SKM-1 treated with dmso at 0.1 percent for 144 hours (cell line): ENCODE measurements around the gene IFIT1.
"Not testable (repeated sequence)": the region's sequence is repeated elsewhere in the genome, so short reads cannot be mapped to it uniquely, and the experiment has no call there.

Experiments
- DNase-seq: peaks from one replicate; lab custom pipeline; 2025; ENCODE audit not compliant: unreplicated experiment; lab: John Stamatoyannopoulos, UW

The IFIT1 gene

GRCh38 chr10:89427629-89428028 is 35.2 kb downstream of the IFIT1 start:
- DNase-seq, result no peak

- no peak for DNase-seq
Measured at GRCh38 chr10:89428877-89429276, 36.5 kb downstream of the IFIT1 start.

DNA sequence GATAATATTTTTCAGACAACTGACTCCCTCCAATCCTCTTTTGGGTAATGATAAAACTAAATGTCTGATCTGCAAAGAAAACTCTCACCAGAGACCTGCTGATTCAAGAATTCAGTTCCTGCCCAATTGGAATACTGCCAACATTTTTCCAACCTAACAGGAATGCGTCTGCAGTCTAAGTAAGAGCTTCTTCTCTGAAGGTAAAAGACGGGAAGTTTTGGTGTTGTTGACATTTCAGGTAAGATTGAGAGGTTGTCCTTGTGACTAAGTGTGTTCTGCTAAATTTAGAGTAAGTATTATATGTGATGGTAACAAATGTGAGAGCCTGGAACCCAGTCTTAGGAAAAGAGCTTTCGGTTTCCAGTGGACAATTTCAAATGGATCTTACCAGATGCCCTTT is 39.6 kb downstream of the IFIT1 start:
- DNase-seq, result no peak

DNA sequence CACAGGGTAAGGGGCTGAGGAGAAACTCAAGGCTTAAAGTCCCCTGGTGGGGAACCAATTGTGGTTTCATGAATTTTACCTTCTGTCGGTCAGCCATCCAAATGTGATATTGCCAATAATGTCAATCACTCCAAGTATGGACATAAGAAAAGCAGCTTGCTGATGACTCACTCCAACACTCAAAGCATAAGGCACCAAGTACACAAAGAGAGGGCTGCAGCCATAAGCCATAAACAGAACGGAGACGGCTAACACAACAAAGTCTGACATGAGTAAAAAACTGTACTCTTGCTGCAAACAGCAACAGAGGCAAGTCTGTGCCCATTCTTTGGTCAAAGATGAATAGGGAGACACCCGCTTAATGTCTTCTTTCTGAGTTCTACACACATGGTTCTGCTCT is 46.1 kb downstream of the IFIT1 start:
- DNase-seq, result no peak

- DNase-seq, result no peak
Measured at GRCh38 chr10:89440226-89441009, 48.0 kb downstream of the IFIT1 start.

DNA sequence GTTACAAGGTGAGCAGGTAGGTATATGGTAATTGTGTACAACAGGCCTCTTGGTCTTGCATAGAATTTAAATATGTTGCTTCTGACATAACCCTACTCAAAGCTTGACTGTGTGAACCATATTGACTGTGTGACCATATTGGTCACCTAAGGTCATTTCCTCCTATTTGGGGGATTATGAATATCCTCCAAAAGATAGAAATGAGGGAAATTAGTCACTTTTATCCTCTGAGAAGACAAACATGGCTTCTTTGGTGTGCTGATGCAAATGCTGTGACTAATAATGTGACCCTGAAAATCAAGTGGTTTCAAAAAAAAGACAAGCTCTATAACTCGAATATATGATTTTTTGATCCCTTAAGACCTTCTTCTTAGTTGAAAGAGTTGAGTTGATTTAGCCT is 49.9 kb downstream of the IFIT1 start:
- no peak for DNase-seq

DNA sequence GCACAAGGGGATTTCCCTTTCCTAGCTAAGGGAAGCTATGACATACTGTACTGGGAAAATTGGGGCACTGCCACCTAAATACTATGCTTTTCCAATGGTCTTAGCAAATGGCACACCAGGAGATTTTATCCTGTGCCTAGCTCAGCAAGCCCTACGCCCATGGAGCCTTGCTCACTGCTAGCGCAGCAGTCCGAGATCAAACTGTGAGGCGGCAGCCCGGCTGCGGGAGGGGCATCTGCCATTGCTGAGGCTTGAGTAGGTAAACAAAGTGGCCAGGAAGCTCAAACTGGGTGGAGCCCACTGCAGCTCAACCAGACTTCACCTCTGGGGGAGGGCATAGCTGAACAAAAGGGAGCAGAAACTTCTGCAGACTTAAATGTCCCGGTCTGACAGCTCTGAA is 52.4 kb downstream of the IFIT1 start:
- DNase-seq, result not testable (repeated sequence)

- no peak for DNase-seq
Measured at GRCh38 chr10:89450901-89451300, 58.5 kb downstream of the IFIT1 start.

DNA sequence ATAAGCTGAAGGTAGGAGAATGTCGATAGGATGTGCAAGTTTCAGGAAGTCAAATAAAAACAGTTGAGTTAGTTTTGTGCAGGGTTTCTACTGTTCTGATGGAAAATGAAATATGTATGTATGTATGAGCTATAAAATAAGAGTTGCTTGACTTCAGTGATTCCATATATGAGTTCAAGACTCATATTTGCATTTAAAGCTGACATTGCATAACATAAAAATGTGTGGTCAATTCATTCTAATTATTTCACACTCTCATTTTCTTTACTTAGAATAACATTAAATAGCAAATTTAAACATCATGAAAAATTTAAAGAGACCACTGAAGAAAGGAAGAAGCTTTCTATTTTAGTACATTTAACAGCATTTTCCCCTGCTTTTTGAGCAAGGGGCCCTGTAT is 59.8 kb downstream of the IFIT1 start:
- DNase-seq, result no peak

DNA sequence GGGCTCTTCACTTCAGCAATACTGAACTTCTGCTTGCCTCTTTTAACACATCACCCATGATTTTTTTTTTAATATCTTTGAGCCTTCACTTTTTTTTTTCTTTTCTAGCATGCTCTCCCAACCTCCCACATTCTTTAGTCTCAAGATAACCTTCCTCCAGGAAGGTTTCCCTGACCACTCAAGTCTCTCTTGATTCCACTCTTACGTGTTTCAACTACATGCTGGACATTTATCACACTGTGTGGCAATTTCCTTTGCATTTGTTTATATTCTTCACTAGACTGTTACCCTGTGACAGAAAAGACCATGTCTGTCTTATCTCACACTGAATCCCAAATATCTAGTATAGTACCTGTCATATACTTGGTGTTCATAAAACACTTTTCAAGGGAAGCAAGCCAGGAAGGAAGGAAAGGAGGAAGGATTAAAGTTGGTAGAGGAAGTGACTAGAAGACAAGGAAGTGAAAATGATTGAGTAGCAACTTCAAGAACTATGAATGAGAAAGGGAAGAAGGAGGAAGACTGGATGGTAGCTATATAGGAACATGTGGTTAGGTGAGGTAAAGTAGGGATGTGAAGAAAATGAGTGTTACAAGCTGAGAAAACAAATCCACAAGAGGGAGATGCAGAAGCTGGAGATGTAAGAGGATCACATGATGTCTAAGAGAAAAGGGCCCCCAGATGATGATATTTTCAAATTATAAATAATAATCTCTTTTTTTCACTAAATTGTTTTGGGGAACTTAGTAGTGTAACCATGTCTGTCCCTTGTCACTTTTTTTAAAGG is 62.3 kb downstream of the IFIT1 start:
- DNase-seq, result peak; percentile 31
